ENCODE data around the gene TACR2.

DNA sequence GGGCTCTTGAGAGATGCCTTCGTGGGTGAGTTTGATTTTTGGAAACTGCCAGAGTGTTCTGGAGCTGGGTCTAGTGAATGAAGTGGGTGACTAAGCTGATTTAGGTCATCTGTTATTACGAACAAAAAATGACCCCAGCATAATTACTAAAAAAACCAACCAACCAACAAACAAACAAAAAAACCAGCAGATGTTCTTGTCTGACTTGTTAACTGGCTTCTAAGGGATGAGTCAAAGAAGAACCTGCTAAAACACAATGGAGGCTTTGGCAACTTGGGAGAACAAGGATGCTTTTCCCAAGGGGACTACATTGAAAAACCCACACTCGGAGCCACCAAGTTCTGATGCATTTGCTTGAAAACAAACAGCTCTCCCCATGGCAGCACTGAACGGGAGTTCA, 11.5 kb downstream of the TACR2 start:
- TF ChIP-seq EP300 (IDR thresholded peaks at IDR 0.05) (no peak), POLR2A (IDR thresholded peaks at IDR 0.05) (no peak)

Data from upper lobe of left lung (tissue), 4 donors.